ENCODE results near the gene GPR160. TPM values are rescaled to one million over a fixed set of nuclear protein-coding genes. Genes with fewer than 3 reads are reported as not detected.

GPR160 gene
- total RNA-seq, 1 experiment from 2014 or later: 53.8 TPM

DNA sequence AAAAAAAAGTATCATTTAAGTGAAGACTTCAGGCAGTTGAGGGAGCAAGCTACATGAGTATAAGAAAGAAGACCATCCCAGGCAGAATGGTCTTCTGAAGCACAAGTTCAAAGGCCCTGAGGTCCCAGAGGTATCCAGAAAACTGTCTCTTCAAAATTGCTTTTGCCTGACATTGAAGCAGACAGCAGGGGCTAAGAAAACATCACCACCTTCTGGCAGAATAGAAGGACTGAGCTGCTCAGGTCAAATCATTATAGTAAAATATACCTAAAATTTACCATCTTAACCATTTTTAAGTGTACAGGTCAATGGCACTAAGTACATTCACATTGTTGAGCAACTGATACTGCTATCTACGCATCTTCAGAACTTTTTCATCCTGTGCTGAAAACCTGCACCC is 16.4 kb downstream of the GPR160 start:
- no peak for DNase-seq
- H3K4me1 Mint-ChIP-seq (ENCODE audit: low read depth, unreplicated experiment): peaks cover 43% of the 10 kb centered on the region
- intact Hi-C loops (cut with micrococcal nuclease; ENCODE audit: unreplicated experiment): loop anchor here (1.0 kb wide), 1 partner anchor 191 kb away; no protein-coding TSS in a partner anchor
- CTCF ChIA-PET: interaction anchor here (0.6 to 1.6 kb wide), 10 partner anchors 8 to 192 kb away, joined by 3 to 8 read pairs (median 4); partner anchors contain the start of gene LRRC31
- H3K27ac Mint-ChIP-seq (ENCODE audit: unreplicated experiment): no peak overlapping the region
- TF ChIP-seq, protein P1, sequence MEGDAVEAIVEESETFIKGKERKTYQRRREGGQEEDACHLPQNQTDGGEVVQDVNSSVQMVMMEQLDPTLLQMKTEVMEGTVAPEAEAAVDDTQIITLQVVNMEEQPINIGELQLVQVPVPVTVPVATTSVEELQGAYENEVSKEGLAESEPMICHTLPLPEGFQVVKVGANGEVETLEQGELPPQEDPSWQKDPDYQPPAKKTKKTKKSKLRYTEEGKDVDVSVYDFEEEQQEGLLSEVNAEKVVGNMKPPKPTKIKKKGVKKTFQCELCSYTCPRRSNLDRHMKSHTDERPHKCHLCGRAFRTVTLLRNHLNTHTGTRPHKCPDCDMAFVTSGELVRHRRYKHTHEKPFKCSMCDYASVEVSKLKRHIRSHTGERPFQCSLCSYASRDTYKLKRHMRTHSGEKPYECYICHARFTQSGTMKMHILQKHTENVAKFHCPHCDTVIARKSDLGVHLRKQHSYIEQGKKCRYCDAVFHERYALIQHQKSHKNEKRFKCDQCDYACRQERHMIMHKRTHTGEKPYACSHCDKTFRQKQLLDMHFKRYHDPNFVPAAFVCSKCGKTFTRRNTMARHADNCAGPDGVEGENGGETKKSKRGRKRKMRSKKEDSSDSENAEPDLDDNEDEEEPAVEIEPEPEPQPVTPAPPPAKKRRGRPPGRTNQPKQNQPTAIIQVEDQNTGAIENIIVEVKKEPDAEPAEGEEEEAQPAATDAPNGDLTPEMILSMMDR (IDR thresholded peaks at IDR 0.05; ENCODE audit: unreplicated experiment): peak; percentile 55
- H3K4me3 Mint-ChIP-seq (ENCODE audit: low read depth, unreplicated experiment): no peak overlapping the region
- H3K36me3 Mint-ChIP-seq (ENCODE audit: insufficient read depth, unreplicated experiment): peaks cover 6% of the 10 kb centered on the region
- no peaks in the 10 kb centered on the region for H3K9me3 Mint-ChIP-seq (ENCODE audit: low read depth, unreplicated experiment)
- no TSS peak for BruUV-seq (replicated peaks)
- no peaks in the 10 kb centered on the region for H3K27me3 Mint-ChIP-seq (ENCODE audit: unreplicated experiment)

DNA sequence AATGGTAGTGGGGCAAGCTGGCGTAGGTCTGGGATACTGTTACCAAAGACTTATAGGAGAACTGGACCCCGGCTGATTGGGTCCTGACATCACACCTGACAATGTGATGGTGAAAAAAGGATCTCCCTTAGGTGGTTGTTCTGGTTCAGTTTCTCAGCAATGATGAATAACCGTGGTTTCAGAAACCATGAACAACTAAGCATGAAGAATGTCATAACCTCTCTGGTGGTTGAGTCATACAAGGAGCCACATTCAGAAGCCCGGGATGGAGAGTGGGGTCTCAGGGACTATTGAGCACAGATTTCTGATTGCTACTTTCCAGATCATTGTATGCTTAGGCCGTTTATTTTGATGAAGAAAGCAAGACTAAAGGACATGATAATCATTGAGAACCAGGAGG is 17.4 kb downstream of the GPR160 start:
- Mint-ChIP-seq H3K27me3 (ENCODE audit: unreplicated experiment) (no peaks in the 10 kb centered on the region), H3K36me3 (ENCODE audit: insufficient read depth, unreplicated experiment) (no peaks in the 10 kb centered on the region), H3K4me3 (ENCODE audit: low read depth, unreplicated experiment) (no peak overlapping the region), H3K27ac (ENCODE audit: unreplicated experiment) (no peak overlapping the region), H3K9me3 (ENCODE audit: low read depth, unreplicated experiment) (no peaks in the 10 kb centered on the region), H3K4me1 (ENCODE audit: low read depth, unreplicated experiment) (peaks cover 32% of the 10 kb centered on the region)
- no peak for DNase-seq
- intact Hi-C loops (cut with micrococcal nuclease; ENCODE audit: unreplicated experiment): no loop called here
- TF ChIP-seq, protein P1 (IDR thresholded peaks at IDR 0.05; ENCODE audit: unreplicated experiment): no peak
- no TSS peak for BruUV-seq (replicated peaks)
- CTCF ChIA-PET: interaction anchor here (0.7 to 0.9 kb wide), 2 partner anchors 8 to 179 kb away, joined by 4 to 8 read pairs; no protein-coding TSS in a partner anchor

DNA sequence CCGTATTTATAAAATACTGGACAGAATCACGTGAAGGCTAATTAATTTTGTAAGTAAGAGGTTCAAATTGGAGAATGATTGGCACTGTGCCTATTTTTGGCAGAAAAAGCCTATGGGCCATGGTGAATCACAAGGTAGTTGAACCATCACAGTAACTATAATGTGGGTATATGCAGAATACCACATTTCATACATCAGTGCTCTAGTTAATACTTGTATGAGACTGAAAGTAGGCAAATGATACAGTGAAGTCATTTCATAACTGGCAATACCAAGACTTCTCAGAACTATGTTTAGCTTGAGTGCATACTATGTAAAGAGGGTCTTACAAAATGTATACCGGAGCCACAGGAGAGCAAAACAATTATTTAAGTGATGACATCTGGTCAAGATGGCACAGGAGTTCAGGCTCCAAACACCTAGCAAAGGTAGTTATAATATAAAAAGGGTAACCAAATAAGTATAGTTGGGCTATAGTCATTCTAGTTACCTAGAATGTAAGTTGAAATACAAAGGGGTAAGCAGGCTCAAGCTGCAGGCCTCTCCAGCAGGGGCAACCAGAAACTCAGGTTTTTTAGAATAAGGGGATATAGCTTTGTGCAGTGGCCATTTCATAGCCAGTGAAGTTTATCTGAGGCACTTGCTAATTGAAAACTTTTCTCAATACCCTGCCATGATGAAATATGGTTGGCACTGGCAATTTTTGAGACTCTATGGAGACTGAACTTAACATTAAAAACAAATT is 19.1 kb downstream of the GPR160 start:
- TF ChIP-seq, protein P1 (IDR thresholded peaks at IDR 0.05; ENCODE audit: unreplicated experiment): no peak
- peaks cover 25% of the 10 kb centered on the region for H3K4me1 Mint-ChIP-seq (ENCODE audit: low read depth, unreplicated experiment)
- no peak overlapping the region for H3K27ac Mint-ChIP-seq (ENCODE audit: unreplicated experiment)
- CTCF ChIA-PET: no interaction called here
- DNase-seq: no peak
- peaks cover under 1% of the 10 kb centered on the region for H3K36me3 Mint-ChIP-seq (ENCODE audit: insufficient read depth, unreplicated experiment)
- no peaks in the 10 kb centered on the region for H3K27me3 Mint-ChIP-seq (ENCODE audit: unreplicated experiment)
- no TSS peak for BruUV-seq (replicated peaks)
- no peak overlapping the region for H3K4me3 Mint-ChIP-seq (ENCODE audit: low read depth, unreplicated experiment)
- intact Hi-C loops (cut with micrococcal nuclease; ENCODE audit: unreplicated experiment): no loop called here
- H3K9me3 Mint-ChIP-seq (ENCODE audit: low read depth, unreplicated experiment): no peaks in the 10 kb centered on the region

DNA sequence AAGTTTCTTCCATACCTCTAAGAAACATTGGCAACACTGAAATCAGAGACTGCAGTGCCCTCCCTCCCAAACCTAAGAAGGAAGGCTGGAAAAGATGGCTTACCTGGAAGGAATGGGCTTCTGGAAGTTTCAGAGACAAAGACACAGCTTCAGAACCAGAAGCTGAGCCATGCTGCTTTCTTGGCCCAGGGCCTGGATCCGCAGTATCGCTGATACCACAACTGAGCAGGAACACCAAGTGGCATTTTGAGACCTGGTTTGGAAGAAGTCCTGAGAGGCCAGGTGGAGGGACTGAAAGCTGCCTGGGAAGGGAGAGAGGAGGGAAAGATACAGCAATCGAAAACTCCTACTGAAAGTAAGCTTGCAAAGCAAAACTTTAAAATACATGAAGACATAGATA is 19.8 kb downstream of the GPR160 start:
- H3K9me3 Mint-ChIP-seq (ENCODE audit: low read depth, unreplicated experiment): no peaks in the 10 kb centered on the region
- peaks cover 7% of the 10 kb centered on the region for H3K36me3 Mint-ChIP-seq (ENCODE audit: insufficient read depth, unreplicated experiment)
- H3K27me3 Mint-ChIP-seq (ENCODE audit: unreplicated experiment): no peaks in the 10 kb centered on the region
- no peak overlapping the region for H3K4me3 Mint-ChIP-seq (ENCODE audit: low read depth, unreplicated experiment)
- intact Hi-C loops (cut with micrococcal nuclease; ENCODE audit: unreplicated experiment): no loop called here
- BruUV-seq (replicated peaks): no TSS peak
- no peak for DNase-seq
- CTCF ChIA-PET: no interaction called here
- H3K4me1 Mint-ChIP-seq (ENCODE audit: low read depth, unreplicated experiment): peaks cover 25% of the 10 kb centered on the region
- no peak overlapping the region for H3K27ac Mint-ChIP-seq (ENCODE audit: unreplicated experiment)
- TF ChIP-seq, protein P1 (IDR thresholded peaks at IDR 0.05; ENCODE audit: unreplicated experiment): no peak

All from Calu3 (cell line).